HG03108 (cell line): Measurements from ENCODE around the gene LAS1L.
"Not testable (repeated sequence)": the region's sequence is repeated elsewhere in the genome, so short reads cannot be mapped to it uniquely, and the experiment has no call there.

Experiments used
- ATAC-seq: cut with Tn5 transposase; IDR thresholded peaks from one replicate; pipeline ENCODE4 v1.9.1; 2021; ENCODE audit warnings: moderate library complexity; ENCODE audit not compliant: unreplicated experiment

Gene LAS1L

GRCh38 chrX:65534450-65535292 is at the start of gene LAS1L:
TSS of gene LAS1L (minus strand) at chrX:65534787. CDS start at chrX:65534715, 72 bp downstream.
- ATAC-seq: peak; percentile 100

- no peak for ATAC-seq
Measured at GRCh38 chrX:65582450-65583082, 48.0 kb upstream of the LAS1L start.

- ATAC-seq: peak; percentile 77
Measured at GRCh38 chrX:65581661-65582339, 47.2 kb upstream of the LAS1L start.

DNA sequence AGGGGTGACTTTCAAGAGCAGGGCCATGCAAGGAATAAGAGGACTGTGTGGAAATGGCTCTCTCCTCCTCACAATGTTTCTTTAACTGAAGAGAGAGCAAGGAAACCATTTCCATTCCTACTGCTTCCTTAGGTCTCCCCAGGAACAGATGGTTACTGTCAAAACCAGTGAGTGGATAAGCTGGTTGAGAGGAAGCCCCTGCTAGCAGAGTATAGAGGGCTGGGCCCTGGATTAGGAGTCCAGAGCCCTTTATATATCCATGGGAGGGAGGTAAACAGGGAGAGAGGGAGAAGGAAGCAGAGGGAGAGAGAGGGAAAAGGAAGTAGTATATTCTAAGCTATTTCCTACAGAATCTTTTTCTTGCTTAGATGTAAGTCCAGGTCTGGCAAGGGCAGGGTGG is 43.8 kb upstream of the LAS1L start:
- ATAC-seq: no peak

DNA sequence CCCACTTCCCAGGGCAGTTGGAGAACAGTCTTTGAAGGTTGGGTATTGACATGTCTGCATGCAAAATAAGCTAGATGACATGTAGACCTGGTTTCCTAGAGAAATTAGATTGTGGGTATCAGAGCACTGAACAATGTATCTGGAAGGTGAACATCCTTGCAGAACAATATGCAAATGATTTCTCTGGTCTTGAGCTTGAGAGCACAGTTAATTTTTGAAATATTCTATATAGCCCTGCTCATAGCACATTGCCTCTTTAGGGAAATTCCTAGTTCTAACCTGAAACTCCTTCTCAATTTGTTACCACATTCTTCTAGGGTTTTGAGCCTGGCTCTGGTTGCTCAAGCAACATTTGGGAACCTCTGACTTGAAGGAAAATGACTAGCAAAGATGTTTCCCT is 41.6 kb upstream of the LAS1L start:
- ATAC-seq: no peak

DNA sequence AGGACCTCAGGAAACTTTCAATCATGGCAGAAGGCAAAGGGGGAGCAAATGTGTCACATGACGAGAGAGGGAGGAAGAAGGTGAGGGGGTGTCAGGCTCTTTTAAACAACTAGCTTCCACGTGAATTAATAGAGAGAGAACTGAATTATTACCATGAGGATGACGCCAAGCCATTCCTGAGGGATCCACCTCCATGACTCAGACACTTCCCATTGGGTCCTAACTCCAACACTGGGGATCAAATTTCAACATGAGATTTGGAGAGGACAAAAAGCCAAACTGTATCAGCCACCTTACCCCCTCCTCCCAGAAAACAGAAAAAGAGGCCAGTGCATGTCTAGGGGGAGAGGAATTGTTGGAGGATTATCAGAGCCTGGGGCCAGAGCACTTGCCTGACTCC is 40.4 kb upstream of the LAS1L start:
- no peak for ATAC-seq

- no peak for ATAC-seq
Measured at GRCh38 chrX:65574356-65574755, 39.8 kb upstream of the LAS1L start.

DNA sequence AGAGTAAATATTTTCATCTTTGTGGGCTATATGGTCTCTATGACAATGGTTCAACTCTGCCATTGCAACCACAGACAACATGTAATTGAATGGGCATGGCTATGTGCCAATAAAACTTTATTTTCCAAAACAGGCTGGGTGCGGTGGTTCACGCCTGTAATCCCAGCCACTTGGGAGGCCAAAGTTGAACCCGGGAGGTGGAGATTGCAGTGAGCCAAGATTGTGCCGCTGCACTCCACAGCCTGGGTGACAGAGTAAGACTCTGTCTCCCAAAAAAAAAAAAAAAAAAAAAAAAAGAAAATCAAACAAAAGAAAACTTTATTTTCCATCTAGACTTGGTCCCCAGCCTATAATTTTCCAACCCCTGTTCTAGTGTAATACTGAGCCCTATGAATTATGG is 38.4 kb upstream of the LAS1L start:
- no peak for ATAC-seq

- ATAC-seq: not testable (repeated sequence)
Measured at GRCh38 chrX:65562850-65563249, 28.3 kb upstream of the LAS1L start.

- no peak for ATAC-seq
Measured at GRCh38 chrX:65551489-65552339, 17.1 kb upstream of the LAS1L start.

DNA sequence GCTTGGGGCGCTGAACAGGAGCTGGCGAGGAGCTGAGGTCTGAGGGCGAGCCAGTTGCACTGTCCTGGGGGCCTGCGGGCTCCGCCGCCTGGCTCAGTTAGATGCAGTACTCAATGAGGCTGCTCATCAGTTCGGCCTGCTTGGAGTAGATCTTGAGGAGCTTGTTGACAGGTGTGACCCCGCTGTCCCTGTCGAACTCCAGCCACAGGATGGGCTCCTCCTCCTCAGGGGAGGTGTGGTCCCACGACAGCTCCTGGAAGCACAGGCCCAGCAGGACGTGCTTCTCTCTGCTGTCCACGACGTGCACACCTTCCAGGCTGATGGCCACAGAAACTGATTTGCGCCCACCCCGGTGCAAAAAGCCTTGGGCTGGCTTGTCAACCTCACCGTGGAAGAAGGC is 16.5 kb upstream of the LAS1L start:
- no peak for ATAC-seq

GRCh38 chrX:65545456-65545855 is 10.9 kb upstream of the LAS1L start:
- no peak for ATAC-seq

- no peak for ATAC-seq
Measured at GRCh38 chrX:65537229-65537628, 2.6 kb upstream of the LAS1L start.

DNA sequence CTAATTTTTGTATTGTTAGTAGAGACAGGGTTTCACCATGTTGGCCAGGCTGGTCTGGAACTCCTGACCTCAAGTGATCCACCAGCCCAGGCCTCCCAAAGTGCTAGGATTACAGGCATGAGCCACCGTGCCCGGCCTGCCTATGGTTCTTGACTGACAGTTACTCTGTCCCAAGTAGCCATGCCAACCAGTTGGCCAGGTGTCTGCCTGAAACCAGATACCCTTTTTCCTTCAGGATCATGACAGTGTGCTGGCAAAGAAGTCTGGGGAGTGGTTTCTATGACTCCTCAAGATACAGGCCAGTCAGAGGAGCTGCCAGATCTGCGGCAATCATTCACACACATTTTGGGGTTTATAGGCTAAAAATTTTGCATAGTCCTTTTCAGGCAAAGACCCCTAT is 1.7 kb upstream of the LAS1L start:
- ATAC-seq: no peak

- ATAC-seq: no peak
Measured at GRCh38 chrX:65532016-65532415, 2.6 kb downstream of the LAS1L start.

- no peak for ATAC-seq
Measured at GRCh38 chrX:65528705-65529340, 5.8 kb downstream of the LAS1L start.

- no peak for ATAC-seq
Measured at GRCh38 chrX:65528293-65528692, 6.3 kb downstream of the LAS1L start.

DNA sequence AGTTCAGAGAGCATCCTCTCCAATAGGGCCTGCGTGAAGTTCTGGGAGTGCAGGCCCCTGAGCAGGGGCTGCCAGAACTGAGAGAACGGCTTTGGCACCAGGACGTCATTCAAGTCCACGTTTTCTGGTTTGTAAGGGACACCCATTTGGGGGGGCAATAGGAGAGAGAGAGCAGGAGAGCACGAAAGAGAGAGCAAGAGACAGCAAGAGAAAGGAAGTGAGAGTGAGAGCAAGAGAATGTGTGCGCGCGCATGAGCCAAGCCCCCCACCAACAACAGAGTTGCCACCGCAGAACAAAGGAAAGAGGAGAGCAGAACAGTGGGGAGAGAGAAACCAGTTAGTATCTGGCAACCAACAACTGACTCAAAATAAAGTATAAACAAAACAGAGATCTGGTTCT is 10.4 kb downstream of the LAS1L start:
- ATAC-seq: no peak

DNA sequence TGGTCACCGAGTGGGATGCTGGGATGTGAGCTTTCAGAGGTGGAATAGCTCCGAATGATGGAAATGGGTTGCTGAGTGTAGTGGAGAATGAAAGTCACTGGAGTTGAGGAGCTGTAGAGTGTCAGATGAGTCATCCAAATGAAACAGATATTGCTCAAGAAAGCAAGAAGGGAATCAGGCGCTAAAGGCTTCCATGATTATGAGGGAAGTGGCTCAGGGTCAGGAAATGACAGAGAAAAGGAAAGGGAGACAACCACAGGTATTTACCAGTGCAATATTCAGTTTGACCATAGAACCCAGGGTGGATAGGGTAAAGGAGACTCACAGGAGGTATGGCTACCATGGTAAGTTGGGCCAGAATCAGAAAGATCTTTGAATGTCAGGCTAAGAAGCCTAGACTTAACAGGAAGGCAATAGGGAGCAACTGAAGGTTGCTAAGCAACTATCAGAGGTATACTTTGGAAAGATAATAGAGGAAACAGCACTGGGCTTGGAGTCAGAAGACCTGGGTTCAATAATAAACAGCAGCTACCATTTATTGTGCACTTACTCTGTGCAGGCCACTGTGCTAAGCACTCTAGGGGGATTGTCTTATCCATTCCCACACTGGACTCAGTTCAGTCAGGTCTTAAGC is 11.7 kb downstream of the LAS1L start:
- ATAC-seq: no peak

- not testable (repeated sequence) for ATAC-seq
Measured at GRCh38 chrX:65519530-65519929, 15.1 kb downstream of the LAS1L start.
